EL (cell line): ENCODE results near the gene SFTPA1.
"Not testable (repeated sequence)": the region's sequence is repeated elsewhere in the genome, so short reads cannot be mapped to it uniquely, and the experiment has no call there.

Source experiments
- DNase-seq: peaks from one replicate; pipeline ENCODE4 v3.0.0-alpha.2; 2016

The SFTPA1 gene

GRCh38 chr10:79611193-79611976, 646 bp downstream of the SFTPA1 start:
- peak; percentile 5 for DNase-seq

- DNase-seq = no peak
Observed at GRCh38 chr10:79615577-79615976, 4.8 kb downstream of the SFTPA1 start.

- no peak for DNase-seq
Observed at GRCh38 chr10:79616164-79616563, 5.4 kb downstream of the SFTPA1 start.

- DNase-seq = not testable (repeated sequence)
Observed at GRCh38 chr10:79623663-79624062, 12.9 kb downstream of the SFTPA1 start.

GRCh38 chr10:79627075-79627474, 16.3 kb downstream of the SFTPA1 start:
- DNase-seq = no peak

- no peak for DNase-seq
Observed at GRCh38 chr10:79628083-79628482, 17.3 kb downstream of the SFTPA1 start.

- no peak for DNase-seq
Observed at GRCh38 chr10:79628988-79629954, 18.5 kb downstream of the SFTPA1 start.

GRCh38 chr10:79629955-79630327, 19.2 kb downstream of the SFTPA1 start:
- DNase-seq = no peak

GRCh38 chr10:79636654-79637199, 26.0 kb downstream of the SFTPA1 start:
- DNase-seq = not testable (repeated sequence)

GRCh38 chr10:79638318-79638717, 27.6 kb downstream of the SFTPA1 start:
- DNase-seq = no peak

GRCh38 chr10:79652695-79653094, 42.0 kb downstream of the SFTPA1 start:
- not testable (repeated sequence) for DNase-seq

- not testable (repeated sequence) for DNase-seq
Observed at GRCh38 chr10:79663287-79663686, 52.5 kb downstream of the SFTPA1 start.

GRCh38 chr10:79664686-79665085, 53.9 kb downstream of the SFTPA1 start:
- DNase-seq = not testable (repeated sequence)
